Measurements from ENCODE around the gene PTPRN2. TPM values are rescaled to one million over a fixed set of nuclear protein-coding genes. Genes with fewer than 3 reads are reported as not detected.
A peak's percentile ranks its signal among the peaks of the same experiment; 100 is the strongest.

PTPRN2 gene
- total and polyA plus RNA-seq, 2 of the 13 experiments (the other 11 are each of a cell fraction or from before 2014, with no cell fraction given): 2.5 to 24.2 TPM

DNA sequence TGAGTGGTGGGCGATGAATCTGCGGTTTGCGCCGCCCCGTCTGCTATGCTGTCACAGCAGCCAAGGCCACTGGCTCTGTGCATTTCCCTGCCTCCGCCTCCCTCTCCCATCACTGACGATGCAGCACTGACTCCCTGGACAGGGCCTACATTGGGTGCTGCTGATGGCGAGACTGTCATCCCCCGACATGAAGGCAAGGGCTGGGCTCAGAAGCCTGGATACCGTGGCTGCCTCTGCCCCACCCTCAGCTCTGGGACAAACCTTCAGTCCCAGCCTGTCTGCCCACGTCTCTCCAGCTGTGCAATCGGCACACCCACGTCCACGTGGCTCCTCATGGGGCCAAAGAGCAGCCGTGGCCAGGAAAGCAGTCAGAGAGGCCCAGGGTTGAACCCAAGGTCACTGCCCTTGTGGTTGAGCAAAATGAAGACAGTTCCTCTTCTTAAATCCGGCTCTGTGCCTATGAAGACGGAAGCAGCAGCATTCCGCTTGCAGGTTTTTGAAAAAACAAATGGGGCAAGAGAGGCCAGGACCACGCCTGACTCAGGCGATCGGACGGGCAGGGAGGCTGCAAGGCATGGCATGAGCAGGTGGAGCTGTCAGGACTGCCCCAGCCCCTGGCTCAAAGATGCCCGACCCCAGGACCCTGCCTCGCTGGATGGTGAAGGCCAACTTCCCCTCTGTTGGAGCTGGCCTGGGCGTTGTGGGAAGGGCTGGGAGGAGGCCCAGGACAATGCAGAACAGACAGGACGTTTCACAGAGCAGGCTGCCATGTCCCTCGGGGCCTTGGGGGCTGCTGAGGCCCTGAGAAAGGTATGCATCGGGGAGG, 733.3 kb downstream of the PTPRN2 start (continued):
- TF ChIP-seq ZC3H13 (CRISPR knock-in tag; IDR thresholded peaks at IDR 0.05) (0 out of 2 replicates have a peak, but pooled peaks have one; percentile 38), ESRRA (CRISPR knock-in tag; IDR thresholded peaks at IDR 0.05; ENCODE audit: low read depth) (peak; percentile 65; the same call in 1 of the 2 replicates)
- TF ChIP-seq, protein P1, sequence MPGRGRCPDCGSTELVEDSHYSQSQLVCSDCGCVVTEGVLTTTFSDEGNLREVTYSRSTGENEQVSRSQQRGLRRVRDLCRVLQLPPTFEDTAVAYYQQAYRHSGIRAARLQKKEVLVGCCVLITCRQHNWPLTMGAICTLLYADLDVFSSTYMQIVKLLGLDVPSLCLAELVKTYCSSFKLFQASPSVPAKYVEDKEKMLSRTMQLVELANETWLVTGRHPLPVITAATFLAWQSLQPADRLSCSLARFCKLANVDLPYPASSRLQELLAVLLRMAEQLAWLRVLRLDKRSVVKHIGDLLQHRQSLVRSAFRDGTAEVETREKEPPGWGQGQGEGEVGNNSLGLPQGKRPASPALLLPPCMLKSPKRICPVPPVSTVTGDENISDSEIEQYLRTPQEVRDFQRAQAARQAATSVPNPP (CRISPR knock-in tag; IDR thresholded peaks at IDR 0.05): 0 out of 2 replicates have a peak, but pooled peaks have one; percentile 47

DNA sequence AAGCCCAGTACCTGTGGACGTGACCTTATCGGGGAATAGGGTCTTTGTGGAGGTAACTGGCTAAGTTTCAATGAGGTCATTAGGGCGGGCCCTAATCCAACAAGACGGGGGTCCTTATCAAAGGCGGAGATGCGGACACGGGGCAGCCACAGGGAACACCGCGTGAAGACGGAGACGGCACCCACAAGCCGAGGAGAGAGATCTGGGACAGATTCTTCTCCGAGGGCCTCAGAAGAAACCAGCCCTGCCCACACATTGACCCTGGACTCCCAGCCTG, 733.9 kb downstream of the PTPRN2 start:
- peak overlapping the region; percentile 63 for H3K27ac ChIP-seq (ENCODE audit: extremely low read length, insufficient read depth, low read length)
- no peak overlapping the region for H3K4me2 ChIP-seq (ENCODE audit: low read depth, low read length)
- CTCF ChIA-PET (ENCODE audit: low intra/inter-chr PET ratio, low total read pairs): no interaction called here
- no peaks in the 10 kb centered on the region for H3K79me2 ChIP-seq (ENCODE audit: insufficient read depth, low read length)
- H3K36me3 ChIP-seq (replicated peaks in 1 of 2; ENCODE audit: control insufficient read depth in 1 of 2, insufficient read depth in 2 of 2, low read length in 2 of 2): no peaks in the 10 kb centered on the region
- peaks cover 31% of the 10 kb centered on the region for H3K4me1 ChIP-seq (ENCODE audit: insufficient read depth, low read length)
- H3K27me3 ChIP-seq (ENCODE audit: control insufficient read depth in 1 of 2, insufficient read depth in 2 of 2, low read length in 2 of 2): peaks cover 0 to 21% of the 10 kb centered on the region in 2 experiments; a peak in 4 of 5 replicates
- FAIRE-seq: no peak
- H3K9ac ChIP-seq (ENCODE audit: insufficient read depth, low read depth, low read length): no peak overlapping the region
- no TSS peak for BruUV-seq (replicated peaks)
- in situ Hi-C loops (cut with HindIII; ENCODE audit: extremely low pct_ligation_motif_present, low pct_unique_long_range_greater_than_20kb) (no loop called here), intact Hi-C loops (cut with micrococcal nuclease; ENCODE audit: unreplicated experiment) (no loop called here)
- DNase-seq (ENCODE audit: low spot score): no peak
- no peak; the same call in 2 of the 3 replicates for ATAC-seq
- H4K20me1 ChIP-seq (ENCODE audit: insufficient read depth, low read length): 0 out of 2 replicates have a peak, but pooled peaks cover 4% of the 10 kb centered on the region
- H3K9me3 ChIP-seq (ENCODE audit: low read length): no peaks in the 10 kb centered on the region
- no peak overlapping the region for H3K4me3 ChIP-seq (replicated peaks in 1 of 3; ENCODE audit: insufficient read depth in 1 of 3, low read depth in 2 of 3, low read length in 3 of 3)
- TF ChIP-seq ZNF550 (CRISPR knock-in tag; IDR thresholded peaks at IDR 0.05; ENCODE audit: borderline replicate concordance): no peak
- no peak overlapping the region for H2AFZ ChIP-seq (ENCODE audit: low read length)
- 95% methylated on average over 13 of the region's 13 CpGs for WGBS (ENCODE audit: low lambda C conversion rate)
- POLR2A ChIA-PET: no interaction called here
